HepG2 (cell line): ENCODE data around the gene FAM184B. TPM values are rescaled to one million over a fixed set of nuclear protein-coding genes. Genes with fewer than 3 reads are reported as not detected.

Experiments used
- AGO1 ChIP-seq: fragments of 200-400 bp; formaldehyde crosslinking; IDR thresholded peaks from 2 replicates; pipeline ENCODE4 v1.6.1; 2017; ENCODE audit warnings: mild to moderate bottlenecking, low read depth, low read length, moderate library complexity; ENCODE audit not compliant: poor library complexity, severe bottlenecking
- MBD4 ChIP-seq: IDR thresholded peaks from 2 replicates; pipeline ENCODE4 v1.6.1; 2012; ENCODE audit warnings: low read length, inconsistent platforms, borderline replicate concordance
- MXI1 ChIP-seq: IDR thresholded peaks from 3 replicates; pipeline ENCODE4 v1.6.1; 2012; ENCODE audit warnings: low read depth, low read length, inconsistent platforms, borderline replicate concordance
- PLSCR1 ChIP-seq: sonication (generic); formaldehyde crosslinking; IDR thresholded peaks from 2 replicates; pipeline ENCODE4 v1.5.0; 2020; ENCODE audit warnings: missing genetic modification reagents, mild to moderate bottlenecking, borderline replicate concordance
- RXRB ChIP-seq: IDR thresholded peaks from 2 replicates; pipeline ENCODE4 v1.6.1; 2016; ENCODE audit warnings: borderline replicate concordance, missing genetic modification reagents, missing compliant biosample characterization
- TEAD3 ChIP-seq: optimal IDR thresholded peaks from 2 replicates; pipeline ENCODE3; 2016; ENCODE audit warnings: borderline replicate concordance
- ZFP36 ChIP-seq: fragments of 150-350 bp; IDR thresholded peaks from 2 replicates; pipeline ENCODE4 v1.6.1; 2018; ENCODE audit warnings: borderline replicate concordance, low read length, low read depth; ENCODE audit not compliant: partially characterized antibody
- ZNF276 ChIP-seq: sonication (generic); formaldehyde crosslinking; IDR thresholded peaks from 2 replicates; pipeline ENCODE4 v1.4.0; 2020; ENCODE audit warnings: mild to moderate bottlenecking, low read depth, missing genetic modification reagents
- polyA plus RNA-seq, 8 experiments: library from polyadenylated mRNA; depleted of rRNA in 3 of 8; stranded (reverse) in 7 of 8; unstranded in 1 of 8; fragments of >200 nt; fragmentation: Illumina TruSeq in 4 of 8; extraction: Trizol in 4 of 8; gene quantifications; 2 replicates each; pipeline versions ENCODE4 v1.2.1 to v1.2.3, GENCODE V29; 2011 to 2016; ENCODE audit warnings: low read depth in 4 of 8, missing spikeins in 1 of 8, mixed read lengths in 1 of 8; ENCODE audit not compliant: insufficient read depth in 1 of 8
- total RNA-seq, 5 experiments: library from RNA; depleted of rRNA; stranded (reverse); fragments of >200 nt; fragmentation: Illumina TruSeq; extraction: Trizol; gene quantifications; 2 replicates each; pipeline ENCODE4 v1.2.3, GENCODE V29; 2016; ENCODE audit warnings: low read depth in 1 of 5
- TF ChIP-seq, protein P1 (sequence below), 2 experiments: sonication (generic) in 1 of 2; formaldehyde crosslinking in 1 of 2; IDR thresholded peaks; 2 replicates each; pipeline versions ENCODE4 v1.4.0 to v1.6.1; 2018 to 2020; ENCODE audit warnings: missing genetic modification reagents in 2 of 2, borderline replicate concordance in 1 of 2, low read depth in 1 of 2, mild to moderate bottlenecking in 1 of 2, missing biosample characterization in 1 of 2

The FAM184B gene
- total and polyA plus RNA-seq, 2 of the 13 experiments (the other 11 are each of a cell fraction or from before 2014, with no cell fraction given) = not detected

- TF ChIP-seq PLSCR1 (no peak), ZNF276 (CRISPR knock-in tag) (no peak), MBD4 (no peak), AGO1 (no peak), MXI1 (no peak), ZFP36 (no peak), TEAD3 (no peak), RXRB (CRISPR knock-in tag) (no peak)
- TF ChIP-seq, protein P1, sequence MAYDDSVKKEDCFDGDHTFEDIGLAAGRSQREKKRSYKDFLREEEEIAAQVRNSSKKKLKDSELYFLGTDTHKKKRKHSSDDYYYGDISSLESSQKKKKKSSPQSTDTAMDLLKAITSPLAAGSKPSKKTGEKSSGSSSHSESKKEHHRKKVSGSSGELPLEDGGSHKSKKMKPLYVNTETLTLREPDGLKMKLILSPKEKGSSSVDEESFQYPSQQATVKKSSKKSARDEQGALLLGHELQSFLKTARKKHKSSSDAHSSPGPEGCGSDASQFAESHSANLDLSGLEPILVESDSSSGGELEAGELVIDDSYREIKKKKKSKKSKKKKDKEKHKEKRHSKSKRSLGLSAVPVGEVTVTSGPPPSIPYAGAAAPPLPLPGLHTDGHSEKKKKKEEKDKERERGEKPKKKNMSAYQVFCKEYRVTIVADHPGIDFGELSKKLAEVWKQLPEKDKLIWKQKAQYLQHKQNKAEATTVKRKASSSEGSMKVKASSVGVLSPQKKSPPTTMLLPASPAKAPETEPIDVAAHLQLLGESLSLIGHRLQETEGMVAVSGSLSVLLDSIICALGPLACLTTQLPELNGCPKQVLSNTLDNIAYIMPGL (CRISPR knock-in tag; IDR thresholded peaks at IDR 0.05; ENCODE audit: borderline replicate concordance in 1 of 2, low read depth in 1 of 2) = no peak
Measured at GRCh38 chr4:17816142-17816541, 34.7 kb upstream of the FAM184B start (continued).
